Fibroblast of mammary gland (primary cell): Measurements from ENCODE around the gene RAB3GAP2.
"Not testable (repeated sequence)": the region's sequence is repeated elsewhere in the genome, so short reads cannot be mapped to it uniquely, and the experiment has no call there.

Experiments
- DNase-seq: peaks from one replicate; pipeline ENCODE4 v3.0.0-alpha.2; 2010; ENCODE audit warnings: low read depth
- H3K4me3 ChIP-seq: 2 replicates; pipeline ENCODE4 v1.5.1; 2011; ENCODE audit warnings: low read depth, mild to moderate bottlenecking, low read length, moderate library complexity; ENCODE audit not compliant: control insufficient read depth
- CTCF ChIP-seq: conservative IDR thresholded peaks from 2 replicates; pipeline ENCODE4 v1.5.1; 2011; ENCODE audit warnings: low read depth, low read length, inconsistent platforms; ENCODE audit not compliant: control insufficient read depth, insufficient read depth

Gene RAB3GAP2

GRCh38 chr1:220225957-220226356 is 46.3 kb downstream of the RAB3GAP2 start:
- H3K4me3 ChIP-seq = no peak overlapping the region
- DNase-seq = no peak
- TF ChIP-seq CTCF = no peak

GRCh38 chr1:220224611-220225124 is 47.6 kb downstream of the RAB3GAP2 start:
- no peak for TF ChIP-seq CTCF
- no peak overlapping the region for H3K4me3 ChIP-seq
- no peak for DNase-seq

GRCh38 chr1:220224033-220224432 is 48.2 kb downstream of the RAB3GAP2 start:
- no peak for DNase-seq
- TF ChIP-seq CTCF = no peak
- H3K4me3 ChIP-seq = no peak overlapping the region

- no peak for TF ChIP-seq CTCF
- no peak for DNase-seq
- H3K4me3 ChIP-seq = no peak overlapping the region
These were observed 49.3 kb downstream of the RAB3GAP2 start for GRCh38 chr1:220222939-220223338.

- H3K4me3 ChIP-seq = no peak overlapping the region
- no peak for TF ChIP-seq CTCF
- DNase-seq = no peak
These were observed 50.6 kb downstream of the RAB3GAP2 start for GRCh38 chr1:220221670-220222069.

GRCh38 chr1:220221269-220221668 is 51.0 kb downstream of the RAB3GAP2 start:
- no peak overlapping the region for H3K4me3 ChIP-seq
- no peak for DNase-seq
- no peak for TF ChIP-seq CTCF

- H3K4me3 ChIP-seq, DNase-seq: not testable (repeated sequence)
These were observed 51.6 kb downstream of the RAB3GAP2 start for GRCh38 chr1:220220699-220221040.
